ENCODE measurements around the gene FEM1C. TPM values are rescaled to one million over a fixed set of nuclear protein-coding genes. Genes with fewer than 3 reads are reported as not detected.

Gene FEM1C
- total and polyA plus RNA-seq, 5 donors: 8.4 to 29.5 (median 20.7) TPM

GRCh38 chr5:115524199-115524847, 20.3 kb downstream of the FEM1C start:
- H3K27me3 ChIP-seq (ENCODE audit: control insufficient read depth, insufficient read depth): no peaks in the 10 kb centered on the region
- DNase-seq: no peak
- peaks cover 2% of the 10 kb centered on the region for H3K4me1 ChIP-seq (ENCODE audit: control insufficient read depth, insufficient read depth, low read length)
- ATAC-seq: no peak
- H3K9me3 ChIP-seq (ENCODE audit: control insufficient read depth, low read length): no peaks in the 10 kb centered on the region
- no peak overlapping the region for H3K4me3 ChIP-seq (ENCODE audit: low read length)
- WGBS: 90% methylated on average over 6 of the region's 6 CpGs
- no peak overlapping the region for H3K27ac ChIP-seq (ENCODE audit: low read length)
- intact Hi-C loops (cut with DNase I): no loop called here

GRCh38 chr5:115522832-115523403, 21.7 kb downstream of the FEM1C start:
- ATAC-seq (no peak), DNase-seq (no peak)
- Histone ChIP-seq H3K9me3 (ENCODE audit: control insufficient read depth, low read length) (no peaks in the 10 kb centered on the region), H3K4me1 (ENCODE audit: control insufficient read depth, insufficient read depth, low read length) (peaks cover 2% of the 10 kb centered on the region), H3K27me3 (ENCODE audit: control insufficient read depth, insufficient read depth) (no peaks in the 10 kb centered on the region), H3K4me3 (ENCODE audit: low read length) (no peak overlapping the region), H3K27ac (ENCODE audit: low read length) (no peak overlapping the region)
- intact Hi-C loops (cut with DNase I): no loop called here

- Histone ChIP-seq H3K27me3 (ENCODE audit: control insufficient read depth, insufficient read depth) (no peaks in the 10 kb centered on the region), H3K4me1 (ENCODE audit: control insufficient read depth, insufficient read depth, low read length) (no peaks in the 10 kb centered on the region), H3K27ac (ENCODE audit: low read length) (no peak overlapping the region), H3K9me3 (ENCODE audit: control insufficient read depth, low read length) (no peaks in the 10 kb centered on the region), H3K4me3 (ENCODE audit: low read length) (no peak overlapping the region)
- DNase-seq (no peak), ATAC-seq (no peak)
- intact Hi-C loops (cut with DNase I): no loop called here
- WGBS: 93% methylated on average over 2 of the region's 2 CpGs
Observed at GRCh38 chr5:115520191-115520590, 24.4 kb downstream of the FEM1C start.

DNA sequence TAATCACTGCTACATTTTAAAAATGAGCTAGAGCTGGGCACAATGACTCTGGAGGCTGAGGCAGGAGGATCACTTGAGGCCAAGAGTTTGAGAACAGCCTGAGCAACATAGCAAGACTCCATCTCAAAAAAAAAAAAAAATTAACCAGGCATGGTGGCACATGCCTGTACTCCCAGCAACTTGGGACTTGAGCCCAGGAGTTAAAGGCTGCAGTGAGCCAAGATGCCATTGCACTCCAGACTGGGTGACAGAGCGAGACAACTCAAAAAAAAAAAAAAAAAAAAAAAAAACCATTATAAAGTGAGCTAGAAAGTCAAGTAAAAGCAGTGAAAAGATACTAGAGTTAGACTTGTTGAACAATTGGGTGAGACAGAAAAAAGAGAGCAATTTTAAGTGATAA, 28.2 kb downstream of the FEM1C start:
- H3K9me3 ChIP-seq (ENCODE audit: control insufficient read depth, low read length): no peaks in the 10 kb centered on the region
- DNase-seq (no peak), ATAC-seq (no peak)
- no peak overlapping the region for H3K27ac ChIP-seq (ENCODE audit: low read length)
- no peak overlapping the region for H3K4me3 ChIP-seq (ENCODE audit: low read length)
- no peaks in the 10 kb centered on the region for H3K27me3 ChIP-seq (ENCODE audit: control insufficient read depth, insufficient read depth)
- 81% methylated on average over 1 of the region's 1 CpG for WGBS
- no peaks in the 10 kb centered on the region for H3K4me1 ChIP-seq (ENCODE audit: control insufficient read depth, insufficient read depth, low read length)
- intact Hi-C loops (cut with DNase I): no loop called here

DNA sequence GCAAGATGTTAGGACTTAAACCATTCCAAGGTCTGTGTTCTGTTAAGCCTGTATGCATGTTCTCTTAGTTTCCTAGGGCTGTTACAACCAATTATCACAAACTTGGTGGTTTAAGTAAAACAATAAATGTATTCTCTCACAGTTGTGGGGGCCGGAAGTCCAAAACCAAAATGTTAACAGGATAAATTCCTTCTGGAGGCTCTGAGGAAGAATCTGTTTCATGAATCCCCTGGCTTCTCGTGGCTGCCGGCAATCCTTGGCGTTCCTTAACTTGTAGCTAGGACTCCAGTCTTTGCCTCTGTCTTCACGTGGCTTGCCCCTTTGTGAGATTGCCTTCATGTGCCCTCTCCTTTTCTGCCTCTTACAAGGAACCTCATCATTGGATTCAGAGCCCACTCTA, 30.4 kb downstream of the FEM1C start:
- Histone ChIP-seq H3K4me1 (ENCODE audit: control insufficient read depth, insufficient read depth, low read length) (no peaks in the 10 kb centered on the region), H3K27me3 (ENCODE audit: control insufficient read depth, insufficient read depth) (no peaks in the 10 kb centered on the region), H3K9me3 (ENCODE audit: control insufficient read depth, low read length) (no peaks in the 10 kb centered on the region), H3K4me3 (ENCODE audit: low read length) (no peak overlapping the region), H3K27ac (ENCODE audit: low read length) (no peak overlapping the region)
- ATAC-seq (no peak), DNase-seq (no peak)
- intact Hi-C loops (cut with DNase I): no loop called here
- WGBS: 82% methylated on average over 5 of the region's 5 CpGs

DNA sequence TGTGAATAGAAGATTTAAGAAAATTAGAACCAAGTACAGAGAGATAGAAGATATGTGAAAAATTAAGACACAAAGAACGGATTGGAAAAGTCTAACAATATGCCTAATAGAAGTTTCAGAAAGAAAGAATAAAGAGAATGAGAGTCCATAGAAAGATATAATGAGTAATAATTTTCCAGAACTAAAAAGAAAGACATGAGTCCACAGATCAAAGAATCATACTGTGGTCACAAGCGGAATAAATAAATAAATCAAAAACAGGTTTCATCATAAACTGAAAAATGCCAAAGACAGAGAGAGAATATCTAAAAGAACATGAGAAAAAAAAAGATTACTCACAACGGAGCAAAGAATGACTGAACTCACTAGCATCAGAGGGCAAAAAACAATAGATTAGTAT, 32.9 kb downstream of the FEM1C start:
- H3K9me3 ChIP-seq (ENCODE audit: control insufficient read depth, low read length): no peaks in the 10 kb centered on the region
- intact Hi-C loops (cut with DNase I): no loop called here
- H3K4me3 ChIP-seq (ENCODE audit: low read length): no peak overlapping the region
- no peaks in the 10 kb centered on the region for H3K27me3 ChIP-seq (ENCODE audit: control insufficient read depth, insufficient read depth)
- no peaks in the 10 kb centered on the region for H3K4me1 ChIP-seq (ENCODE audit: control insufficient read depth, insufficient read depth, low read length)
- WGBS: 96% methylated on average over 3 of the region's 3 CpGs
- no peak overlapping the region for H3K27ac ChIP-seq (ENCODE audit: low read length)
- no peak for DNase-seq
- ATAC-seq: no peak

DNA sequence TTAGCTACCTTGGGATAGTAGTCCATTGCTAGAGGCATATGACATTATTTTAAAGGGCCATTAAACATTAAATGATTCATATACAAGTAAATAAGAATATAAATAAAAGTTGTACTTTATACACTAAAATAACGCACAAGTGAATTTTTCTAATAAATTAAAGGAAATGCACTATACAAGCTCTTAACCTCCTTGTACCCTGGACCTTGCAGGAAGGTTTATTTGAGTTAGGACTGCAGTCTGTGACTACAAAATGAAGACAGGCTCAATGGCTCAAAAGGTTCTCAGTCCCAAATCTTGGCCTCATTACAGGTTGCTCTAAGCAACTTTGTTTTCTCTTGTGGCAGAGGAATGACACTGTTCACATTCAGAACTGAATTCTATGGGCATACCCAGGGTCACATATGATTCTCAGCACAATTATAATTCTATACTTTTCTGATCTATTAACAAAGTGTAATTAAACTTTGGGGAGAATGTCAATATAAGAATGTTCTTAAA, 34.4 kb downstream of the FEM1C start:
- intact Hi-C loops (cut with DNase I): no loop called here
- no peak overlapping the region for H3K4me3 ChIP-seq (ENCODE audit: low read length)
- no peaks in the 10 kb centered on the region for H3K9me3 ChIP-seq (ENCODE audit: control insufficient read depth, low read length)
- no peak for ATAC-seq
- DNase-seq: no peak
- no peaks in the 10 kb centered on the region for H3K27me3 ChIP-seq (ENCODE audit: control insufficient read depth, insufficient read depth)
- no peak overlapping the region for H3K27ac ChIP-seq (ENCODE audit: low read length)
- 1% methylated on average over 1 of the region's 1 CpG for WGBS
- H3K4me1 ChIP-seq (ENCODE audit: control insufficient read depth, insufficient read depth, low read length): no peaks in the 10 kb centered on the region

DNA sequence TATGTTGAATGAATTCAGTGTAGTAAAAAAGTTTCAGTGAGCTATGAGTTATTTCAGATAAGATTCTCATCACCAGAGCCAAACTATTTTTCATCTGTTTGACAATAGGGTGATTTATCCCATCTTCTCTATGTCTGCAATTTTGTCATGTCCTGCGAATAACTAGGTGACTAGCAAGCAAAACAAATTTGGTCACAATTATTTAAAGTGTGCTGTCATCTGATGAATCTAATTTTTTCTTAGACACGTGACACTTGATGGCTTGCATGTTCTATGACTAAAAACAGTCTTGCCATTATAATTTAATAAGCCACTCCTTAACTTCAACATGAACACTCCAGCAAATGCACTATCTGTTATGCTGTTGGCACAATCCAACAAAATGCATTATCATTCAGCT, 35.0 kb downstream of the FEM1C start:
- H3K4me3 ChIP-seq (ENCODE audit: low read length): no peak overlapping the region
- intact Hi-C loops (cut with DNase I): no loop called here
- no peak for DNase-seq
- no peaks in the 10 kb centered on the region for H3K27me3 ChIP-seq (ENCODE audit: control insufficient read depth, insufficient read depth)
- no peak for ATAC-seq
- H3K9me3 ChIP-seq (ENCODE audit: control insufficient read depth, low read length): no peaks in the 10 kb centered on the region
- no peaks in the 10 kb centered on the region for H3K4me1 ChIP-seq (ENCODE audit: control insufficient read depth, insufficient read depth, low read length)
- 63% methylated on average over 2 of the region's 2 CpGs for WGBS
- H3K27ac ChIP-seq (ENCODE audit: low read length): no peak overlapping the region

GRCh38 chr5:115507681-115508080, 36.9 kb downstream of the FEM1C start:
- no peaks in the 10 kb centered on the region for H3K4me1 ChIP-seq (ENCODE audit: control insufficient read depth, insufficient read depth, low read length)
- no peaks in the 10 kb centered on the region for H3K9me3 ChIP-seq (ENCODE audit: control insufficient read depth, low read length)
- H3K4me3 ChIP-seq (ENCODE audit: low read length): no peak overlapping the region
- no peak for DNase-seq
- 66% methylated on average over 2 of the region's 2 CpGs for WGBS
- intact Hi-C loops (cut with DNase I): no loop called here
- no peak for ATAC-seq
- H3K27me3 ChIP-seq (ENCODE audit: control insufficient read depth, insufficient read depth): no peaks in the 10 kb centered on the region
- H3K27ac ChIP-seq (ENCODE audit: low read length): no peak overlapping the region

DNA sequence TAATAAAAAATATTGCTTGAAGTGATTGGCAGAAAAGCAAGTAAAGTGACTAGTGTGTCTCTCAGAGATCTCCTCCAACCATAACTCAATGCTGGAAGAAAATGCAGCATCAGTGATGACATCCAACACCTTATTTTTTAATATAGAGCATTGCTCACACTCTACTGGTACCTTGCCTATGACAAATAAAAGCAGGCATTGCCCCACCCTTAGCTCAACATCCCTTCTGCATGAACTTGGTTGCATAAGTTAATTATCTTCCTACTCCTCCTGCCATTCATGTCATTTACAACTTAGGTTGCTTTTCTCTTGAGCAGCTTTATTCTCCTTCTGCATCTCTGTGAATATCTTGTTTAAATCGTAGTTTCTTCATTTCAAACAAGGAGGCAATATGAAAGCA, 41.2 kb downstream of the FEM1C start:
- Histone ChIP-seq H3K27ac (ENCODE audit: low read length) (no peak overlapping the region), H3K4me1 (ENCODE audit: control insufficient read depth, insufficient read depth, low read length) (no peaks in the 10 kb centered on the region), H3K9me3 (ENCODE audit: control insufficient read depth, low read length) (no peaks in the 10 kb centered on the region), H3K27me3 (ENCODE audit: control insufficient read depth, insufficient read depth) (no peaks in the 10 kb centered on the region), H3K4me3 (ENCODE audit: low read length) (no peak overlapping the region)
- intact Hi-C loops (cut with DNase I): no loop called here
- DNase-seq: no peak
- no peak for ATAC-seq
- 97% methylated on average over 1 of the region's 1 CpG for WGBS

DNA sequence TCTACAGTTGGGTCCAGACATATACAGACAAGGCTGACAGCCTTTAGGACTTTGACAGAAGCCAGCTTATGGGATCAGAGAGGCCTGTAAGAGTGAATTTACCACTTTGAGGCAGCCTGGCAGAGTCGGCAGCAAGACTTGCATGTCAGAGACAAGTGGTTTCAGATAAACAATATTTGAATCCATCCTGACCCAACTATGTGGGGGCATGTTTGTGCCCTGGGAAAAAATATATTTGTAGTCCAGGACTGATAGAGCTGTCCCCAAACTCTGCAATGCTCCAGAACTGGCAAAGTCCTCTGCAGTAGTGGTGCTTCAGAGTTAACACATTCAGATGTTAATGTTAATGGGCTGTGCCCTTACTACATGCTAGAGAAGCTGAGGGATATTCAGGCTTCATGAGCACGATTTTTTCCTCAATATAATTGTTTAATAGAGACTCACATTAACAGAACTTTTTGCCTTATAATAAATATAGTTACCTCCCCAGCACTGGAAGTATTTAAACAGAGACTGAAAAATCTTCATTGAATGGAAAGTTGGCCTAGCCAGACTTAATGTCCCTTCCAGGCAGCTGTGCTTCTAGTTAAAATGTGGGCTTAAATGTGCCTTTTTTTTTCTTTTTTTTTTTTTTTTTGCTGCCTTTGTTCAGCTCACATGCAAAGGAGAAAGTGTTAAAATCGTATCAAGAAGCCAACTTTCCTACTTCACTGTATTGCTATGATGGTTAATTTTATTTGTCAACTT, 42.9 kb downstream of the FEM1C start:
- no peak for DNase-seq
- intact Hi-C loops (cut with DNase I): no loop called here
- WGBS: 39% methylated on average over 3 of the region's 3 CpGs

More for the DNA sequence above, 42.9 kb downstream of the FEM1C start:
- no peaks in the 10 kb centered on the region for H3K27me3 ChIP-seq (ENCODE audit: control insufficient read depth, insufficient read depth)
- peak in 1 of 2 donors; percentile 11 for ATAC-seq
- H3K4me3 ChIP-seq (ENCODE audit: low read length): no peak overlapping the region
- no peak overlapping the region for H3K27ac ChIP-seq (ENCODE audit: low read length)
- H3K9me3 ChIP-seq (ENCODE audit: control insufficient read depth, low read length): no peaks in the 10 kb centered on the region
- H3K4me1 ChIP-seq (ENCODE audit: control insufficient read depth, insufficient read depth, low read length): no peaks in the 10 kb centered on the region
